ACC112 (cell line): ENCODE data around the gene BAD.

ENCODE experiments used
- H2AFZ ChIP-seq: fragments of 200-600 bp; sonication (generic); one replicate; pipeline ENCODE4 v1.6.0; 2017; ENCODE audit warnings: antibody characterized with exemption, low read length; ENCODE audit not compliant: unreplicated experiment
- H3K27ac ChIP-seq: fragments of 200-600 bp; sonication (generic); 2 replicates; pipeline ENCODE4 v1.5.1; 2014; ENCODE audit warnings: low read depth, mild to moderate bottlenecking, antibody characterized with exemption, low read length, moderate library complexity
- H3K27me3 ChIP-seq: fragments of 200-600 bp; sonication (generic); 2 replicates; pipeline ENCODE4 v1.6.1; 2014; ENCODE audit warnings: mild to moderate bottlenecking, antibody characterized with exemption, low read length, moderate library complexity, mixed read lengths; ENCODE audit not compliant: insufficient read depth
- H3K36me3 ChIP-seq: fragments of 200-600 bp; sonication (generic); 2 replicates; pipeline ENCODE4 v1.6.1; 2016; ENCODE audit warnings: mild to moderate bottlenecking, antibody characterized with exemption, low read length, moderate library complexity, mixed read lengths; ENCODE audit not compliant: insufficient read depth
- H3K4me1 ChIP-seq: fragments of 200-600 bp; sonication (generic); one replicate; pipeline ENCODE4 v1.6.1; 2016; ENCODE audit warnings: low read length, mixed read lengths; ENCODE audit not compliant: insufficient read depth, unreplicated experiment, control insufficient read depth
- H3K4me3 ChIP-seq: fragments of 200-600 bp; sonication (generic); 2 replicates; pipeline ENCODE4 v1.5.1; 2014; ENCODE audit warnings: mild to moderate bottlenecking, low read depth, low read length
- H3K79me2 ChIP-seq: fragments of 200-600 bp; sonication (generic); one replicate; pipeline ENCODE4 v1.6.0; 2016; ENCODE audit warnings: low read length; ENCODE audit not compliant: control insufficient read depth, unreplicated experiment, insufficient read depth

BAD gene

DNA sequence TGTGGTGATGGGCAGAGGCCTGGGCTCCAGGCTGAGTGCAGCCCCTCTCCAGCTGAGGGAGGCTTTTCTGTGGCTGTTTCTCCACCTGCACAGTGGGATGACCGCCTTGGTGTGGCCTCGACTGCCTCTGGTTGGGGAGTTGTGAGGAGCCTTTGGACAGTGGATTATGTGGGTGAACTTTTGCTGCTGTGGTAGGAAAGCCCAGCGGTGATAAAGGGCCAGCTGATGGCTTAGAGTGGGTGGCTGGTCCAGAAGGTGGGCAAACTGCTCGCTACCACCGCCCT is 19.5 kb upstream of the BAD start:
- Histone ChIP-seq H3K27me3 (peaks cover 18% of the 10 kb centered on the region), H3K4me1 (peaks cover 19% of the 10 kb centered on the region), H3K4me3 (peak overlapping the region; percentile 78), H3K27ac (no peak overlapping the region), H3K36me3 (no peaks in the 10 kb centered on the region), H2AFZ (no peak overlapping the region), H3K79me2 (peaks cover 10% of the 10 kb centered on the region)

DNA sequence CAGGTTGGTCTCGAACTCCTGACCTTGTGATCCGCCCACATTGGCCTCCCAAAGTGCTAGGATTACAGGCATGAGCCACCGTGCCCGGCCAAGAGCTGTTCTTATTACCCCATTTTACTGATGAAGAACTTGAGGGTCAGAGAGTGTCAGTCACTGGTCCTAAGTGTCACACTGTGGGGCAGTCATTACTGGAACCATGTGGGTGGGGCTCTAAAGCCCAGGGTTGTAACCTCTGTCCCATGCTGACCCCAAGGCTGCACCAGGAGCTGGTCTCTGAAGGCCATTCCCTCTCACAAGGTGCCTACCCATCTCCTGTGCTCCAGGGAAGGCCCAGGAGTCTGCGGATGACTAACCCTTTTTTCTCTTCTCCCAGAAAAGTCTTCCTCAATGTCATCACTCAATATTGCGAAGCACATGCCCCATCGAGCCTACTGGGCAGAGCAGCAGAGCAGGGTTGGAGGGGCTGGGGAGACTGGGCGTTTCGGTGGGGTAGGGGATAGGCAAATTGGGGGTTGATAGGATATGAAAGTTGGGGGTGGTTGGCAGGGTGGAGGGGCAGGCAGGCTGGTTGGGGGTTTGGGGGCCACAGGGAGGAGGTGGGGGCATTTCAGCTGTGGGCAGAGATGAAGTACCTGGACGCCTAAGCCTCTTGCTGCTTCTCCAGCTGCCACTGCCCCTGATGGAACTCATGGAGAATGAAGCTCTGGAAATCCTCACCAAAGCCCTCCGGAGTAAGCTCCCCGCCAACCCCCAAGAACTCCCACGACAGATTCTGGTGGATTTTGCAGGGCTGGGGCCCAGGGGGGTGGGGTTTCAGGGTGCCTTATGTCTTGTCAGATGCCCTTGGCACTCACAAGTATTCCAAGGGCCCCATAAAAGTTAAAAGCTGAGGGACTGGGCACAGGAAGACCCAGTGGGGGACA is 18.9 kb upstream of the BAD start:
- H3K4me1 ChIP-seq, result peaks cover 19% of the 10 kb centered on the region
- no peak overlapping the region for H2AFZ ChIP-seq
- H3K36me3 ChIP-seq, result no peaks in the 10 kb centered on the region
- H3K27ac ChIP-seq, result no peak overlapping the region
- peaks cover 10% of the 10 kb centered on the region for H3K79me2 ChIP-seq
- H3K4me3 ChIP-seq, result no peak overlapping the region
- peaks cover 25% of the 10 kb centered on the region for H3K27me3 ChIP-seq

DNA sequence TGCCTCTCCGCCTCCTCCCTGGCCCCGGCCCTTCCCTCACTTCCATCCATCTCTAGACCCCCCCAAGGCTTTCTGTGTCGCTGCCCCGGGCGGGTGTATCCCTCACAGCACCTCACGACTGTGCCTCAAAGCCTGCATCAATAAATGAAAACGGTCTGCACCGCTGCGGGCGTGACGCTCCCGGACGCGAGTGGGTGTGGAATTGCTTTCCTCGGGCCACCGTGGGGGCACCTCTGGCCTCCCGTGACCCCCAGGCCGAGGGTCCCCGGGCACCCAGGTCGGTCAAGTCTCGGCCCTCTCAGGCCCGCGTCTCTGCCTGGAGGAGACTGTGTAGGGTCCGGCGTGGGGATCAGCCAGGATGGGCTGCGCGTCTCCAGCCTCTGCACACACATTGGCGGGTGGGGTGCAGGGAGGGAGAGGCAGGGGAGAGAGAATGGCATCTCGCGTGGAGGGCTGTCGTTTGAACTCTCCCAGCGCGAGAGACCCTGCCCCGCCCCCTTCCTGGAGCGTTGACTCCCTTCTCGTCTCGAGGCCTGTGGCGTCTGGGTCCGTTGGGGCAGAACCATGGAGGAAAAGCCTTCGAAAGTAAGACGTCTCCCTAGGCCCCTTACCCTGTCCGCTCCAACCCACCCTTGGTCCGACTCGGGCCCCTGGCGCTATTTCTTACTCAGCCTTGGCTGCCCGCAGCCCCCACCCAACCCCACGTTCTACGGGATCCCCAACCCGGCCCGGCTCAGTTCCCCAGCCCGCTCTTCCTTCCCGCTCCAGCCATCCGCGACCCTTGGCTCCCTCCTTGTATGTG is 15.6 kb upstream of the BAD start, which contains the start of gene CATSPERZ:
Gene CATSPERZ (plus strand): TSS at position 512 of the 802 bp plus-strand sequence. CDS start 53 bp downstream, at position 565.
- H3K4me1 ChIP-seq, result peaks cover 10% of the 10 kb centered on the region
- H3K79me2 ChIP-seq, result no peaks in the 10 kb centered on the region
- H3K4me3 ChIP-seq, result peak within 1 kb of the TSS; percentile 68
- H3K36me3 ChIP-seq, result no peaks in the 10 kb centered on the region
- no peak within 1 kb of the TSS for H2AFZ ChIP-seq
- peaks cover 54% of the 10 kb centered on the region for H3K27me3 ChIP-seq
- H3K27ac ChIP-seq, result no peak within 1 kb of the TSS

DNA sequence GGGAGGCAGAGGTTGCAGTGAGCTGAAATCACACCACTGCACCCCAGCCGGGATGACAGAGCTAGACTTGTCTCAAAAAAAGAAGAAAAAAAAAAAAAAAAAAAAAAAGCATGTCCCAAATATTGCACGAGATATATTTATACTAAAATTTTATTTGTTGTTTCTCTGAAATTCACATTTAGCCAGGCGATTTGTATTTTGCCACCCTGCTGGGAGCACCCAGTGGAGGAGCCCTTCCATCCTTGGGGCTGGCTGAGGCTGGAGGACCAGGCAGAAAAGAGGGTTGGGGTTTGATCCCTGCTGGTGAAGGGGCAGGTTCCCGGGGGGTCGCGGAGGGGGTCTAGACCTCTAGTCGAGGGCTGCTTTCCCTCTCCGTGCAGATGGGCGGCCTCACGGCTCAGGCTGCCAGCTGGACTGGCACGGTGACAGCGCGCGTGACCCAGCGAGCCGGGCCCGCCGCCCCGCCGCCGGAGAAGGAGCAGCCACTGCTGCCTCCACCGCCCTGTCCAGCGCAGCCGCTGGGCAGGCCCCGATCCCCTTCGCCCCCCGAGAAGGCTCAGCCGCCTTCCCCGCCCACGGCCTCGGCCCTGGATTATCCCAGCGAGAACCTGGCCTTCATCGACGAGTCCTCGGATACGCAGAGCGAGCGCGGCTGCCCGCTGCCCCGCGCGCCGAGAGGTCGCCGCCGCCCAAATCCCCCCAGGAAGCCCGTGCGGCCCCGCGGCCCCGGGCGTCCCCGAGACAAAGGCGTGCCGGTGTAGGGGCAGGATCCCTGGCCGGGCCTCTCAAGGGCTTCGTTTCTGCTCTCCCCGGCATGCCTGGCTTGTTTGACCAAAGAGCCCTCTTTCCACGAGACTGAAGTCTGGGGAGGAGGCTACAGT is 14.7 kb upstream of the BAD start:
- H3K27ac ChIP-seq, result no peak overlapping the region
- H3K27me3 ChIP-seq, result peaks cover 57% of the 10 kb centered on the region
- no peaks in the 10 kb centered on the region for H3K79me2 ChIP-seq
- H2AFZ ChIP-seq, result no peak overlapping the region
- no peaks in the 10 kb centered on the region for H3K36me3 ChIP-seq
- H3K4me1 ChIP-seq, result peaks cover 10% of the 10 kb centered on the region
- peak overlapping the region; percentile 68 for H3K4me3 ChIP-seq

DNA sequence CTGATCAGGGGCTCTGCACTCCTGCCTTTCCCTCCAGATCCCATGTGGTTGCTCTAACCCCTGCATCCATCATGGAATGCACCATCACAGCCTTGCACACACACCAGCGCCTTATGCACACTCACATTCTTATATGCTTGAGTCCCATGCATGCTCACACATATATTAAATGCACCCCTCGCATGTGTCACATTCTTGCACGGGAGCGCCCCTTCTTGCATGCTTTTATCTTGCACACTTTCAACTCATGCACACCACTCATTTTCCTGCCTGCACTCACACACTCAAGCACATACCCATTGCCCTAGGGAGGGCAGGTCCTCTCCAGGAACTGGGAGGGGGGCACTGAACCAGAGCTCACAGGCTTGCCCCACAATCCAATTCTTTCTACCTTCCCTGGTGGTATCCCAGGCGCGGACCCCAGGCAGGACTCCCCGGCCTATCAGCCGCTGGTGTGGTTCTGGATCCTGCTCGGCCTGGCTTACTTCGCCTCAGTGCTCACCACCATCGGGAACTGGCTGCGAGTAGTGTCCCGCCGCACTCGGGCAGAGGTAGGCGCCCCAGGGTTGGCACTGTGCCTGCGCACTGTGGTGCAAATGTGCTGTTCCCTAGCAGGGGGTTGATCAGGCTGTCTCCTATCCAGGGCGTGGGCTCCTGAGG is 13.4 kb upstream of the BAD start:
- Histone ChIP-seq H3K4me3 (no peak overlapping the region), H3K27ac (no peak overlapping the region), H2AFZ (no peak overlapping the region), H3K4me1 (peaks cover 5% of the 10 kb centered on the region), H3K36me3 (no peaks in the 10 kb centered on the region), H3K79me2 (no peaks in the 10 kb centered on the region), H3K27me3 (peaks cover 69% of the 10 kb centered on the region)

DNA sequence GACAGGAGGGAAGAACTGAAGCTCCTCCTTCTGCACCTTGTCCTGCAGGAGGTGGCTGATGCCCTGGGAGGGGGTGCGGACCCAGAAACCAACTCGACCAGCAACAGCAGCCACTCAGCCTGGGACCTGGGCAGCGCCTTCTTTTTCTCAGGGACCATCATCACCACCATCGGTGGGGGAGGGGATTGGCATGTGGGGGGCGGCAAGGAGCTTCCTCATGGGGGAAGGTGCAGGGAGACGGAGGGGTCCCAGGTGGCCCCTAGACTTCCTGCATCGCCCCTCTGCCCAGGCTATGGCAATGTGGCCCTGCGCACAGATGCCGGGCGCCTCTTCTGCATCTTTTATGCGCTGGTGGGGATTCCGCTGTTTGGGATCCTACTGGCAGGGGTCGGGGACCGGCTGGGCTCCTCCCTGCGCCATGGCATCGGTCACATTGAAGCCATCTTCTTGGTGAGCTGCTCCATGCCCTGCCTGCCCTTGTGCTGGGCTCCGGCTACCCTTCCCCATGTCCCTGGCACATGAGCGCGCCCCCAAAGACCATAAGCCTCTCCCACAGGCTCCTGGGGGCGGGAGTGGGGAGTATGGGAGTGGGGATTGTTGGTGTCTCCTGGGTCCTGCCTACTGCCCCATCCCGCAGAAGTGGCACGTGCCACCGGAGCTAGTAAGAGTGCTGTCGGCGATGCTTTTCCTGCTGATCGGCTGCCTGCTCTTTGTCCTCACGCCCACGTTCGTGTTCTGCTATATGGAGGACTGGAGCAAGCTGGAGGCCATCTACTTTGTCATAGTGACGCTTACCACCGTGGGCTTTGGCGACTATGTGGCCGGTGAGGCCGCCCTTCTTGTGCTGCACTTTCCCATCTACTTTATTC is 12.6 kb upstream of the BAD start:
- peaks cover 5% of the 10 kb centered on the region for H3K4me1 ChIP-seq
- no peaks in the 10 kb centered on the region for H3K36me3 ChIP-seq
- no peaks in the 10 kb centered on the region for H3K79me2 ChIP-seq
- H3K27me3 ChIP-seq, result peaks cover 76% of the 10 kb centered on the region
- H2AFZ ChIP-seq, result no peak overlapping the region
- no peak overlapping the region for H3K27ac ChIP-seq
- no peak overlapping the region for H3K4me3 ChIP-seq

DNA sequence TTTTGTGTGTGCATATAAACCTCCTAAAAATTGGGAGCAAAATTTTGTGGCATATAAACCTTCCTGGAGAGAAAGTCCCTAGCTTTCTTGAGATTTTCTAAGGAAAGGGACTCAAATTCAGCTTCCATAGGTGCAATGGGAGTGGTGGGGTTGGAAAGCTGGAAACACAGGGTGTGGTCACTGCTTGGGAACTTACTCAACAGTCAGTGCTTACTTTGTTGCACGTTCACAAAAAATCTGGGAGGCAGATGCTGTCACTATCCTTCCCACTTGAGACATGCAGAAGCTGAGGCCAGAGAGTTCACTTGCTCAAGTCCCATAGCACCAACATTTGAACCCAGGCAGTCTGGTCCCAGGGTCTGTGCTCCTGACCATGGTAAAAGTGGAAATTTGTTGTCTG is 11.8 kb upstream of the BAD start:
- no peak overlapping the region for H3K27ac ChIP-seq
- H2AFZ ChIP-seq, result no peak overlapping the region
- H3K36me3 ChIP-seq, result no peaks in the 10 kb centered on the region
- H3K4me1 ChIP-seq, result peaks cover 5% of the 10 kb centered on the region
- peaks cover 85% of the 10 kb centered on the region for H3K27me3 ChIP-seq
- H3K4me3 ChIP-seq, result no peak overlapping the region
- no peaks in the 10 kb centered on the region for H3K79me2 ChIP-seq

DNA sequence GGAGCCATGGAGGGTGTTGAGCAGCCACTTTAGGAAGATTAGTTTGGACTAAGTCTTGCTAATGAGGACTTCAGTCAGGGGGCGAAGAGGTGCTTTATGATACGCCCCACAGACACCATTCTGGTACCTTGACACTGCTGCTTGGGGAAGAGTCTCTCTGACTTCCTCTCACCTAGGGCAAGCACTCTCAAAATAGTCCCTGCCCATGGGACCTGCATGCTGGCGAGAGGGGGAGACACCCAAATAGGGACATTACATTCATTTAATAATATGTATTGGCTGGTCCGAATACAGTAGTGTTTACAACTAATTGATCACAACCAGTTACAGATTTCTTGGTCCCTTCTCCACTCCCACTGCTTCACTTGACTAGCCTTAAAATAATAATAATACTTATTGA is 11.3 kb upstream of the BAD start:
- no peaks in the 10 kb centered on the region for H3K36me3 ChIP-seq
- no peak overlapping the region for H3K4me3 ChIP-seq
- H3K27me3 ChIP-seq, result peaks cover 89% of the 10 kb centered on the region
- no peak overlapping the region for H2AFZ ChIP-seq
- no peak overlapping the region for H3K27ac ChIP-seq
- no peaks in the 10 kb centered on the region for H3K79me2 ChIP-seq
- H3K4me1 ChIP-seq, result peaks cover 5% of the 10 kb centered on the region

DNA sequence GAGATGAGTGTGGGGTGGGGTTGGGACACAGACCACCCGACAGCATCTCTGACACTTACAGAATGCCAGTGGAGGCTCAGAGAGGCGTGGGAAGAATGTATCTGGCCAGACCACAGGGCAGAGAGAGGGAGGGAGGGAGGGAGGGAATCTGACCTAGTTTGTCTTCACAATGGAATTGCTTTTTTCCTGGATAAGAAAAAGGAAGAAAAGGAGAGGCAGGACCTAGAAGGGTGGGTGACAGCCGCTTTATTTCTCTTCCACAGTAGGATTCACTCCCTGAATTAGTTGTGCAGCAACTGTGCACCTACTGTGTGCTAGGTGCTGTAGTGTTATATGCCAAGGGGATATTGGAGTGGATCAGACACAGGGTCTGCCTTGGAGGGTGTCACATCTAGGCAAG is 10.3 kb upstream of the BAD start:
- Histone ChIP-seq H3K79me2 (no peaks in the 10 kb centered on the region), H3K4me1 (peaks cover 1% of the 10 kb centered on the region), H3K4me3 (no peak overlapping the region), H3K27ac (no peak overlapping the region), H3K27me3 (peaks cover 84% of the 10 kb centered on the region), H2AFZ (no peak overlapping the region), H3K36me3 (no peaks in the 10 kb centered on the region)
